ENCODE measurements around the gene BEND6.

GRCh38 chr6:56986611-56987010, 31.7 kb downstream of the BEND6 start:
- TF ChIP-seq, protein P1, sequence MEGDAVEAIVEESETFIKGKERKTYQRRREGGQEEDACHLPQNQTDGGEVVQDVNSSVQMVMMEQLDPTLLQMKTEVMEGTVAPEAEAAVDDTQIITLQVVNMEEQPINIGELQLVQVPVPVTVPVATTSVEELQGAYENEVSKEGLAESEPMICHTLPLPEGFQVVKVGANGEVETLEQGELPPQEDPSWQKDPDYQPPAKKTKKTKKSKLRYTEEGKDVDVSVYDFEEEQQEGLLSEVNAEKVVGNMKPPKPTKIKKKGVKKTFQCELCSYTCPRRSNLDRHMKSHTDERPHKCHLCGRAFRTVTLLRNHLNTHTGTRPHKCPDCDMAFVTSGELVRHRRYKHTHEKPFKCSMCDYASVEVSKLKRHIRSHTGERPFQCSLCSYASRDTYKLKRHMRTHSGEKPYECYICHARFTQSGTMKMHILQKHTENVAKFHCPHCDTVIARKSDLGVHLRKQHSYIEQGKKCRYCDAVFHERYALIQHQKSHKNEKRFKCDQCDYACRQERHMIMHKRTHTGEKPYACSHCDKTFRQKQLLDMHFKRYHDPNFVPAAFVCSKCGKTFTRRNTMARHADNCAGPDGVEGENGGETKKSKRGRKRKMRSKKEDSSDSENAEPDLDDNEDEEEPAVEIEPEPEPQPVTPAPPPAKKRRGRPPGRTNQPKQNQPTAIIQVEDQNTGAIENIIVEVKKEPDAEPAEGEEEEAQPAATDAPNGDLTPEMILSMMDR (conservative IDR thresholded peaks at IDR 0.05; ENCODE audit: low read depth, low read length), result no peak
- TF ChIP-seq SMC3 (IDR thresholded peaks at IDR 0.05; ENCODE audit: low read depth, low read length), result no peak
- TF ChIP-seq POLR2A (IDR thresholded peaks at IDR 0.05; ENCODE audit: low read depth, low read length), result no peak
- TF ChIP-seq RFX5 (IDR thresholded peaks at IDR 0.05; ENCODE audit: low read depth, low read length), result no peak
- no peak for TF ChIP-seq MAZ (IDR thresholded peaks at IDR 0.05; ENCODE audit: borderline replicate concordance, low read depth, low read length)
- no peak for TF ChIP-seq CHD1 (IDR thresholded peaks at IDR 0.05; ENCODE audit: low read depth, low read length)
- TF ChIP-seq USF2 (IDR thresholded peaks at IDR 0.05; ENCODE audit: low read depth, low read length), result no peak
- TF ChIP-seq RAD21 (IDR thresholded peaks at IDR 0.05; ENCODE audit: low read length), result no peak
- TF ChIP-seq, protein P2, sequence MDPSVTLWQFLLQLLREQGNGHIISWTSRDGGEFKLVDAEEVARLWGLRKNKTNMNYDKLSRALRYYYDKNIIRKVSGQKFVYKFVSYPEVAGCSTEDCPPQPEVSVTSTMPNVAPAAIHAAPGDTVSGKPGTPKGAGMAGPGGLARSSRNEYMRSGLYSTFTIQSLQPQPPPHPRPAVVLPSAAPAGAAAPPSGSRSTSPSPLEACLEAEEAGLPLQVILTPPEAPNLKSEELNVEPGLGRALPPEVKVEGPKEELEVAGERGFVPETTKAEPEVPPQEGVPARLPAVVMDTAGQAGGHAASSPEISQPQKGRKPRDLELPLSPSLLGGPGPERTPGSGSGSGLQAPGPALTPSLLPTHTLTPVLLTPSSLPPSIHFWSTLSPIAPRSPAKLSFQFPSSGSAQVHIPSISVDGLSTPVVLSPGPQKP (IDR thresholded peaks at IDR 0.05; ENCODE audit: borderline replicate concordance, low read depth, low read length), result no peak
- no peak for TF ChIP-seq CEBPB (IDR thresholded peaks at IDR 0.05; ENCODE audit: low read depth, low read length)
- no peak for TF ChIP-seq RCOR1 (IDR thresholded peaks at IDR 0.05; ENCODE audit: insufficient replicate concordance, low read length)
- no peak for TF ChIP-seq BHLHE40 (IDR thresholded peaks at IDR 0.05; ENCODE audit: low read depth, low read length)

Data from IMR-90 (cell line).